ENCODE measurements around the gene KLHDC10. TPM values are rescaled to one million over a fixed set of nuclear protein-coding genes. Genes with fewer than 3 reads are reported as not detected.

KLHDC10 gene
- total and polyA plus RNA-seq, 2 donors (not counting 1 experiment from before 2014, with no cell fraction given), result 28.5 to 29.1 TPM

DNA sequence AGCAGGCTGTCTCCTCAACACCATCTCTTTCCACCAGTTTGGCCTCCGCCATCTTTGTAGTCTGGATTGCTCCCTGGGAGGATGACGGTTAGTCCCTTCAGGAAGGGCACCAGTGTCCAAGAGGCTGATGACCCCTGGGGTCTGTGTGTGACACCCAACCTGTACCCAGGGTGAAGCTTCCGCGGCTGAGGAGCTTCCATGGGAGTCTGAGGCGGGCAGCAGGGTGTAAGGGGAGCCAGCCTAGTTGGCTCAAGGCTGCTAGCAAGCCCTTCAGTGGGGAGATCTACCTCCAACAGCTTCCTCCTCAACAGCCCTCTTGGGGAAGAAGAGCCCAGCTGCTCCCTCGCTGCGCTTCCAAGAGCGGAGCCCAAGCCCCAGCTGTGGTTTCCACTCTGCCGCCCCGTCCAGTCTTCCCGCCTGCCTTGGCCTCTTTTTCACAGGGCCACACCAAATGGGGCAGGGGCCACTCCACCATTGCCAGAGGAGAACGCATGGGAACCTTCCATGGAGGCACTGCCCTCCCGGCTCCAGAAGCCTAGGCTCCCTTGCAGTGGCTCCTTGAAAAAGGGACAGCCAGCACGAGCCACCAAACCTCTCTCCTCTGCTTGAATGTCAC is 77.5 kb downstream of the KLHDC10 start:
- Histone ChIP-seq H3K79me2 (ENCODE audit: control insufficient read depth, insufficient read depth, low read length) (no peaks in the 10 kb centered on the region), H3K27ac (ENCODE audit: insufficient read depth, low read length) (no peak overlapping the region), H3K36me3 (ENCODE audit: control insufficient read depth, insufficient read depth, low read length) (no peaks in the 10 kb centered on the region), H4K20me1 (ENCODE audit: control insufficient read depth, extremely low read depth, insufficient read depth, low read length) (no peaks in the 10 kb centered on the region), H3K4me1 (ENCODE audit: control insufficient read depth, extremely low read depth, insufficient read depth, low read length) (no peaks in the 10 kb centered on the region), H3K27me3 (ENCODE audit: control insufficient read depth, insufficient read depth, low read length) (no peaks in the 10 kb centered on the region), H3K4me3 (replicated peaks in 1 of 4; ENCODE audit: control extremely low read depth in 1 of 4, insufficient read depth in 1 of 4, low read depth in 3 of 4, low read length in 4 of 4) (no peak overlapping the region), H3K9me3 (ENCODE audit: control insufficient read depth, insufficient read depth, low read depth, low read length) (no peaks in the 10 kb centered on the region), H2AFZ (ENCODE audit: low read length) (no peak overlapping the region), H3K9ac (ENCODE audit: insufficient read depth, low read length) (no peak overlapping the region), H3K4me2 (ENCODE audit: extremely low read depth, insufficient read depth, low read length) (no peak overlapping the region)
- no peak for DNase-seq (ENCODE audit: low read depth in 2 of 2)
- TF ChIP-seq, protein P1, sequence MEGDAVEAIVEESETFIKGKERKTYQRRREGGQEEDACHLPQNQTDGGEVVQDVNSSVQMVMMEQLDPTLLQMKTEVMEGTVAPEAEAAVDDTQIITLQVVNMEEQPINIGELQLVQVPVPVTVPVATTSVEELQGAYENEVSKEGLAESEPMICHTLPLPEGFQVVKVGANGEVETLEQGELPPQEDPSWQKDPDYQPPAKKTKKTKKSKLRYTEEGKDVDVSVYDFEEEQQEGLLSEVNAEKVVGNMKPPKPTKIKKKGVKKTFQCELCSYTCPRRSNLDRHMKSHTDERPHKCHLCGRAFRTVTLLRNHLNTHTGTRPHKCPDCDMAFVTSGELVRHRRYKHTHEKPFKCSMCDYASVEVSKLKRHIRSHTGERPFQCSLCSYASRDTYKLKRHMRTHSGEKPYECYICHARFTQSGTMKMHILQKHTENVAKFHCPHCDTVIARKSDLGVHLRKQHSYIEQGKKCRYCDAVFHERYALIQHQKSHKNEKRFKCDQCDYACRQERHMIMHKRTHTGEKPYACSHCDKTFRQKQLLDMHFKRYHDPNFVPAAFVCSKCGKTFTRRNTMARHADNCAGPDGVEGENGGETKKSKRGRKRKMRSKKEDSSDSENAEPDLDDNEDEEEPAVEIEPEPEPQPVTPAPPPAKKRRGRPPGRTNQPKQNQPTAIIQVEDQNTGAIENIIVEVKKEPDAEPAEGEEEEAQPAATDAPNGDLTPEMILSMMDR (conservative IDR thresholded peaks at IDR 0.05 in 1 of 2, IDR thresholded peaks at IDR 0.05 in 1 of 2; ENCODE audit: low read depth in 1 of 2, low read length in 2 of 2), result no peak
- TF ChIP-seq EZH2 (IDR thresholded peaks at IDR 0.05; ENCODE audit: low read length, missing control alignments), result no peak

DNA sequence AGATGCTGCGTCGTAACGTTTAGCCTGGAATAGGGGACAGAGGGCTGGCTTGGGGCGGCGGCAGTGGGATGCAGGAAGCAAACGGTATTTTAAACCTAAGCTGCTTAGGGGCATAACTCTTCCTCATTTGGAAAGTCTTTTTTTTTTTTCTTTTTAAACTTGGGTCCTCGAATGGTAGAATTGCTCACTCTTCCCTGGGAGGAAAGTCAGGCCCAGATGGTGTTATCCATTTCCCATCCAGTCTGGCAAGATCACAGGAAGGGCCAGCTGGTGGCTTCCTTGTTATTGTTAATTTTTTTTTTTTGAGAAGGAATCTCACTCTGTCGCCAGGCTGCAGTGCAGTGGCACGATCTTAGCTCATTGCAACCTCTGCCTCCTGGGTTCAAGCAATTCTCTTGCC is 78.2 kb downstream of the KLHDC10 start:
- Histone ChIP-seq H2AFZ (ENCODE audit: low read length) (no peak overlapping the region), H3K27ac (ENCODE audit: insufficient read depth, low read length) (no peak overlapping the region), H3K9me3 (ENCODE audit: control insufficient read depth, insufficient read depth, low read depth, low read length) (no peaks in the 10 kb centered on the region), H4K20me1 (ENCODE audit: control insufficient read depth, extremely low read depth, insufficient read depth, low read length) (no peaks in the 10 kb centered on the region), H3K4me2 (ENCODE audit: extremely low read depth, insufficient read depth, low read length) (no peak overlapping the region), H3K36me3 (ENCODE audit: control insufficient read depth, insufficient read depth, low read length) (no peaks in the 10 kb centered on the region), H3K27me3 (ENCODE audit: control insufficient read depth, insufficient read depth, low read length) (no peaks in the 10 kb centered on the region), H3K79me2 (ENCODE audit: control insufficient read depth, insufficient read depth, low read length) (no peaks in the 10 kb centered on the region), H3K9ac (ENCODE audit: insufficient read depth, low read length) (no peak overlapping the region), H3K4me3 (replicated peaks in 1 of 4; ENCODE audit: control extremely low read depth in 1 of 4, insufficient read depth in 1 of 4, low read depth in 3 of 4, low read length in 4 of 4) (no peak overlapping the region), H3K4me1 (ENCODE audit: control insufficient read depth, extremely low read depth, insufficient read depth, low read length) (no peaks in the 10 kb centered on the region)
- no peak for TF ChIP-seq EZH2 (IDR thresholded peaks at IDR 0.05; ENCODE audit: low read length, missing control alignments)
- TF ChIP-seq, protein P1 (conservative IDR thresholded peaks at IDR 0.05 in 1 of 2, IDR thresholded peaks at IDR 0.05 in 1 of 2; ENCODE audit: low read depth in 1 of 2, low read length in 2 of 2), result no peak
- peak; percentile 20 to 27 for DNase-seq (ENCODE audit: low read depth in 2 of 2)

DNA sequence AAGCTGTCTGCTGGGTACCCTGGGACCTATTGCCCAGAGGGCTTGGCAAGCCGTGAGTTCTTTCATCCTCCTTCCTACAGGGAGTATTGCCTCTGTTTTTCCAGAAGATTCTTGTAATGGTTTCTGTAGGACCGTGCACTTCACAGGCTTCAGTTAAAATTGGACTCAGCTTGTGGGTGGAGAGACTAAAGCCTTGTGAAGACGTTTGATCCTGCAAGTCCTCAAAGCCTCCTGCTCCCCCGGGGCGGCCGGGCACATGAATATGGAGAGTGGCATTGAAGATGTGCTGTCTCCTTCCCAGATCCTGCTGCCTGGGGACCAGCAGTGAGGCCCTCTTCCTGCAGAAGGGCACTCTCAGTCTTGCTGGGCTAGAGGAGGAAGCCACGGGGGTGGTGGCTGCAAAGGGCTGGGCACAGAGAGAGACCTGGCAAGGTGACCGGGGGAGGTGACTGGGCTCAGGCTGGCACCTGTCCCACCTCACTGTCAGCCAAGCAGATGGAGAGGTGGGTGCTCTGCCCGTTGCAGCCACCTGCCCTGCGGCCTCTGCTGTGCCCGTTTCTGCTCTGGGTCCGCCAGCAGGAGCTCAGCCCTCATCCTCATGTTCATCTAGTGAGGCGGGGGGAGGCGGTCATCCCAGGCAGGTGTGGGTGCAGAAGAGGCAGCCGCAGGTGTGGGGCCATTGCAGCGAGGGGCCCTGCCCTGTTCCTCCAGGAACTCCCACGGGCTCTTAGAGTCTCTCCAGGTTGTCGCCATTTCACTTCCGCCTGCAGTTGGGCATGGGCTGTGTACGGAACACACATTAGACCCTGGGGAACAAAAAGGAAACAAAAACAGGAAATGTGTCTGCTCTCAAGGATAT is 79.2 kb downstream of the KLHDC10 start:
- no peak for TF ChIP-seq EZH2 (IDR thresholded peaks at IDR 0.05; ENCODE audit: low read length, missing control alignments)
- TF ChIP-seq, protein P1 (conservative IDR thresholded peaks at IDR 0.05 in 1 of 2, IDR thresholded peaks at IDR 0.05 in 1 of 2; ENCODE audit: low read depth in 1 of 2, low read length in 2 of 2), result no peak
- Histone ChIP-seq H3K79me2 (ENCODE audit: control insufficient read depth, insufficient read depth, low read length) (no peaks in the 10 kb centered on the region), H3K9me3 (ENCODE audit: control insufficient read depth, insufficient read depth, low read depth, low read length) (no peaks in the 10 kb centered on the region), H3K36me3 (ENCODE audit: control insufficient read depth, insufficient read depth, low read length) (no peaks in the 10 kb centered on the region), H3K4me1 (ENCODE audit: control insufficient read depth, extremely low read depth, insufficient read depth, low read length) (no peaks in the 10 kb centered on the region), H2AFZ (ENCODE audit: low read length) (no peak overlapping the region), H3K4me2 (ENCODE audit: extremely low read depth, insufficient read depth, low read length) (no peak overlapping the region), H3K27me3 (ENCODE audit: control insufficient read depth, insufficient read depth, low read length) (no peaks in the 10 kb centered on the region), H3K27ac (ENCODE audit: insufficient read depth, low read length) (no peak overlapping the region), H3K4me3 (replicated peaks in 1 of 4; ENCODE audit: control extremely low read depth in 1 of 4, insufficient read depth in 1 of 4, low read depth in 3 of 4, low read length in 4 of 4) (no peak overlapping the region), H3K9ac (ENCODE audit: insufficient read depth, low read length) (no peak overlapping the region), H4K20me1 (ENCODE audit: control insufficient read depth, extremely low read depth, insufficient read depth, low read length) (no peaks in the 10 kb centered on the region)
- no peak for DNase-seq (ENCODE audit: low read depth in 2 of 2)
